ENCODE measurements around the gene ERI3.

DNA sequence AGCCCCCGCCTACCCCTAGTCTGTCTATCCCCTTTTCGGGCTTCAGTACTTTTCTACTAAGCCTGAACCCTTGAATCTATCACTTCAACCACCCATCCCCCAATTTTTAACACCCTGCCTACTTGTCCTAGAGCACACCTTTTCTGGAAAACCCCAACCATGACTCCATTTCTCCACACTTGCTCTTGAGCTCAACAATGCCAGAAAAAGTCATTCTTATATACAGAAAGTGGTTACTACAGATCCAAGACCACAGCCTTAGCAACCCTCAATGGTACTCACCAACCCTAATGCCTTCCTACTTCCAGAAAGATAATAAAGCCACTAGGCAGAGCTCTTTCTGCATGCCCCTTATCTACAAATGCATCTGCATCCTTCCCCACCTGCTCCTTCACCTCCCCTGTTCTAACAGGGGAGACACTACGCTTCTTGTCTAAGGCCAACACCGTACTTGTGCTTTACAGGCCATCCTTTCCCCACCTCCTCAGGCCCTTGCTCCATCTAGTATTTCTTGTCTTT lies 100.6 kb downstream of the ERI3 start:
- TF ChIP-seq, protein P1, sequence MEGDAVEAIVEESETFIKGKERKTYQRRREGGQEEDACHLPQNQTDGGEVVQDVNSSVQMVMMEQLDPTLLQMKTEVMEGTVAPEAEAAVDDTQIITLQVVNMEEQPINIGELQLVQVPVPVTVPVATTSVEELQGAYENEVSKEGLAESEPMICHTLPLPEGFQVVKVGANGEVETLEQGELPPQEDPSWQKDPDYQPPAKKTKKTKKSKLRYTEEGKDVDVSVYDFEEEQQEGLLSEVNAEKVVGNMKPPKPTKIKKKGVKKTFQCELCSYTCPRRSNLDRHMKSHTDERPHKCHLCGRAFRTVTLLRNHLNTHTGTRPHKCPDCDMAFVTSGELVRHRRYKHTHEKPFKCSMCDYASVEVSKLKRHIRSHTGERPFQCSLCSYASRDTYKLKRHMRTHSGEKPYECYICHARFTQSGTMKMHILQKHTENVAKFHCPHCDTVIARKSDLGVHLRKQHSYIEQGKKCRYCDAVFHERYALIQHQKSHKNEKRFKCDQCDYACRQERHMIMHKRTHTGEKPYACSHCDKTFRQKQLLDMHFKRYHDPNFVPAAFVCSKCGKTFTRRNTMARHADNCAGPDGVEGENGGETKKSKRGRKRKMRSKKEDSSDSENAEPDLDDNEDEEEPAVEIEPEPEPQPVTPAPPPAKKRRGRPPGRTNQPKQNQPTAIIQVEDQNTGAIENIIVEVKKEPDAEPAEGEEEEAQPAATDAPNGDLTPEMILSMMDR (IDR thresholded peaks at IDR 0.05): no peak
- no peak for TF ChIP-seq POLR2A (IDR thresholded peaks at IDR 0.05)
